ENCODE data around the gene MAP2K7. TPM values are rescaled to one million over a fixed set of nuclear protein-coding genes. Genes with fewer than 3 reads are reported as not detected.
A peak's percentile ranks its signal among the peaks of the same experiment; 100 is the strongest.

Gene MAP2K7
- total RNA-seq, 2 experiments from 2014 or later, result 36.8 to 37.0 TPM

DNA sequence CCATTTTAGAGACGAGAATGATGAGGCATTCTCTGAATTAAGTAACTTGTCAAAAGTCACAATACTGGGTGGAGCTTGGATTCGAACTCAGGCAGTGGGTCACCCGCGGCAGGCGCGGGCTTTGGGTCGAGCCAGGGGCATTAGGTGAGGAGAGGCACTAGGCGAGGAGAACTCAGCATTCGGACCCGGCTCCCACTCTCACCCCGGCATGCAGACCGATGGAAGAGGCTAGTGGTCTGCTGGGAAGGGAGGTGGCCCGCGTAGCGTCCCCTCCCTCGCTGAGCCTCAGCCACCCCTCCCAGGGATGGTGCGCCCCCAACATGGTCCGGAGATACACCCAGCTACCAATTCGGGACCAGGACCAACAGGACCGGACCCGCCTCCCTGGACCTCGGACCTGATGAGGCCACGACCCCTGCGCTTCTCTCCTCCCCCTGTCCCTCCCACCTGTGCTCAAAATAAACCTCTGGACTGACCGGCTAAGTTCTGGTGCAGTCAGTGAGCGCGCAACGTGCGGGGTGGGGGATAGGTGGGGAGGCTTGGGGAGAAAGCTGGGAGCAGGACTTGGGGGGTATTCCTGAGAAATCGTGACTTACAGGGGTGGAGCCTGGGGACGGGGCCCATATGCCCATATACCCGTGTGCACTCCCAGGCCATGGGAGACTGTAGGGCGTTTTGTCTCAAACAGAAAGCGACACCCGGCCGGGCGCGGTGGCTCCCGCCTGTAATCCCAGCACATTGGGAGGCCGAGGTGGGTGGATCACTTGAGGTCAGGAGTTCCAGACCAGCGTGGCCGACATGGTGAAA, 15.1 kb downstream of the MAP2K7 start:
- intact Hi-C loops (cut with micrococcal nuclease), result no loop called here
- Mint-ChIP-seq H3K9me3 (no peaks in the 10 kb centered on the region), H3K27ac (no peak overlapping the region), H3K27me3 (peaks cover 22% of the 10 kb centered on the region), H3K36me3 (ENCODE audit: low read depth) (no peaks in the 10 kb centered on the region), H3K4me1 (ENCODE audit: low read depth) (peaks cover 28% of the 10 kb centered on the region), H3K4me3 (peak overlapping the region; percentile 81)
- ATAC-seq (no peak), DNase-seq (no peak)
- TF ChIP-seq, protein P1, sequence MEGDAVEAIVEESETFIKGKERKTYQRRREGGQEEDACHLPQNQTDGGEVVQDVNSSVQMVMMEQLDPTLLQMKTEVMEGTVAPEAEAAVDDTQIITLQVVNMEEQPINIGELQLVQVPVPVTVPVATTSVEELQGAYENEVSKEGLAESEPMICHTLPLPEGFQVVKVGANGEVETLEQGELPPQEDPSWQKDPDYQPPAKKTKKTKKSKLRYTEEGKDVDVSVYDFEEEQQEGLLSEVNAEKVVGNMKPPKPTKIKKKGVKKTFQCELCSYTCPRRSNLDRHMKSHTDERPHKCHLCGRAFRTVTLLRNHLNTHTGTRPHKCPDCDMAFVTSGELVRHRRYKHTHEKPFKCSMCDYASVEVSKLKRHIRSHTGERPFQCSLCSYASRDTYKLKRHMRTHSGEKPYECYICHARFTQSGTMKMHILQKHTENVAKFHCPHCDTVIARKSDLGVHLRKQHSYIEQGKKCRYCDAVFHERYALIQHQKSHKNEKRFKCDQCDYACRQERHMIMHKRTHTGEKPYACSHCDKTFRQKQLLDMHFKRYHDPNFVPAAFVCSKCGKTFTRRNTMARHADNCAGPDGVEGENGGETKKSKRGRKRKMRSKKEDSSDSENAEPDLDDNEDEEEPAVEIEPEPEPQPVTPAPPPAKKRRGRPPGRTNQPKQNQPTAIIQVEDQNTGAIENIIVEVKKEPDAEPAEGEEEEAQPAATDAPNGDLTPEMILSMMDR (IDR thresholded peaks at IDR 0.05), result no peak
- ChIA-PET CTCF (interaction anchor here (1.2 to 4.5 kb wide), 8 partner anchors 10 to 61 kb away, joined by 3 to 31 read pairs (median 6); partner anchors contain the start of genes MAP2K7 and TIMM44), POLR2A (interaction anchor here (0.6 to 3.2 kb wide), 5 partner anchors 8 to 50 kb away, joined by 3 to 14 read pairs (median 12); partner anchors contain the start of genes CTXN1 and TIMM44)

DNA sequence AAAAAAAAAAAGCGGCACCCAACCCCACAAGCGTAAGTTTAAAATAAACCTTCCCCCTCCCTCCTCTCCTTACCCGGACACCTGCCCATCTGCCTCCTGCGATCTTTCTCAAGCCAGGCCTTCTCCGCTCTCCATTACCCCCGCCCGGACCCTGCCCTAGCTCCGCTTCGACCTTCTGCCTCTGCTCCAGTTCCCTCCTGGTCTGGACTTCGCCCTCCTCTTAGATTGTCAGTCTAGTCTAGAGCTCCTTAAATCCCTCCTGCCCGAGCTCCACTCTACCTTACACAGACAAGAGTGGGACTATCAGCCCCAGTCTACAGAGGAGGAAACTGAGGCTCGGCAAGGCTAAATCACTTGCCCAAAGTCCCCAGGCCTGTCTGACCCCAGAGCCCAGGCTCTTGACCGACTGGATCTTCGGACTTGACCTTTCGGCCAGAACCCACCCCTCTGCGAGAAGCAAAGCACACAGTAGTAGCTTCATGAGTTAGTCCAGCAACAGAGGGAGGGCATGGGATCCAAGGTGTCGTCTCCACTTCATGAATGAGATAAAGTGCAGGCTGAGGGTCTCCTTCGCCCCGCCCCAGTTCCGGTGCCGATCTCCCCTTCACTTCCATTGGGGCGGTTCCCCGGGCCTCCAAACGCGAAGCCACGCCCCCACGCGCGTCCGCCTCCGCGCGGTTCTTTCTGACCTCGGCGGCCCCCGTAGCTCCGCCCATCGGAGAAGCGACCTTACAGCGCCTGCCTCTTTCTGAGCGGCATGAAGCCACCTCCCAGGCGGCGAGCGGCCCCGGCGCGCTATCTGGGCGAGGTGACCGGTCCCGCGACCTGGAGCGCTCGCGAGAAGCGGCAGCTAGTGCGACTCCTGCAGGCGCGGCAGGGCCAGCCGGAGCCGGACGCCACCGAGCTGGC, 16.2 kb downstream of the MAP2K7 start, which contains the start of gene SNAPC2:
TSS of gene SNAPC2 (plus strand) at position 729 of the 909 bp plus-strand sequence. CDS start at position 758, 29 bp downstream.
- CTCF ChIA-PET, result interaction anchor here (1.1 to 4.5 kb wide), 8 partner anchors 11 to 352 kb away, joined by 3 to 31 read pairs (median 5); partner anchors contain the start of genes MAP2K7 and TIMM44
- TF ChIP-seq, protein P1 (IDR thresholded peaks at IDR 0.05), result no peak
- Mint-ChIP-seq H3K27me3 (peaks cover 22% of the 10 kb centered on the region), H3K27ac (peak within 1 kb of the TSS; percentile 89), H3K4me3 (peak within 1 kb of the TSS; percentile 81), H3K36me3 (ENCODE audit: low read depth) (no peaks in the 10 kb centered on the region), H3K9me3 (no peaks in the 10 kb centered on the region), H3K4me1 (ENCODE audit: low read depth) (peaks cover 28% of the 10 kb centered on the region)
- POLR2A ChIA-PET, result interaction anchor here (0.6 to 4.8 kb wide), 5 partner anchors 11 to 30 kb away, joined by 3 to 38 read pairs (median 7); partner anchors contain the start of genes MAP2K7 and TIMM44
- ATAC-seq, result peak; percentile 72
- DNase-seq, result peak; percentile 98
- intact Hi-C loops (cut with micrococcal nuclease), result loop anchor here (10.0 kb wide), 1 partner anchor 65 kb away; no protein-coding TSS in a partner anchor

- no peaks in the 10 kb centered on the region for H3K36me3 Mint-ChIP-seq (ENCODE audit: low read depth)
- H3K27me3 Mint-ChIP-seq, result peaks cover 18% of the 10 kb centered on the region
- H3K4me1 Mint-ChIP-seq (ENCODE audit: low read depth), result peaks cover 26% of the 10 kb centered on the region
- intact Hi-C loops (cut with micrococcal nuclease), result loop anchor here (10.0 kb wide), 1 partner anchor 66 kb away; no protein-coding TSS in a partner anchor
- TF ChIP-seq, protein P1 (IDR thresholded peaks at IDR 0.05), result no peak
- peak overlapping the region; percentile 89 for H3K27ac Mint-ChIP-seq
- H3K4me3 Mint-ChIP-seq, result peak overlapping the region; percentile 81
- peak; percentile 100 for DNase-seq
- H3K9me3 Mint-ChIP-seq, result no peaks in the 10 kb centered on the region
- ATAC-seq, result peak; percentile 77
- CTCF ChIA-PET, result interaction anchor here (1.1 to 4.5 kb wide), 8 partner anchors 10 to 353 kb away, joined by 3 to 31 read pairs (median 5); partner anchors contain the start of genes MAP2K7 and TIMM44
- POLR2A ChIA-PET, result interaction anchor here (0.6 to 4.8 kb wide), 8 partner anchors 11 to 431 kb away, joined by 3 to 38 read pairs (median 4); partner anchors contain the start of genes MAP2K7 and TIMM44
Observed at GRCh38 chr19:7920519-7921301, 17.0 kb downstream of the MAP2K7 start.

GRCh38 chr19:7921302-7921966, 17.8 kb downstream of the MAP2K7 start:
- peak overlapping the region; percentile 81 for H3K4me3 Mint-ChIP-seq
- peaks cover under 1% of the 10 kb centered on the region for H3K36me3 Mint-ChIP-seq (ENCODE audit: low read depth)
- H3K27me3 Mint-ChIP-seq, result peaks cover 14% of the 10 kb centered on the region
- H3K9me3 Mint-ChIP-seq, result no peaks in the 10 kb centered on the region
- CTCF ChIA-PET, result interaction anchor here (1.1 to 4.5 kb wide), 7 partner anchors 9 to 59 kb away, joined by 3 to 31 read pairs (median 6); partner anchors contain the start of genes MAP2K7 and TIMM44
- peak overlapping the region; percentile 89 for H3K27ac Mint-ChIP-seq
- no peak for ATAC-seq
- POLR2A ChIA-PET, result interaction anchor here (0.6 to 4.8 kb wide), 8 partner anchors 10 to 432 kb away, joined by 3 to 38 read pairs (median 4); partner anchors contain the start of genes MAP2K7 and TIMM44
- TF ChIP-seq, protein P1 (IDR thresholded peaks at IDR 0.05), result no peak
- intact Hi-C loops (cut with micrococcal nuclease), result loop anchor here (10.0 kb wide), 1 partner anchor 67 kb away; no protein-coding TSS in a partner anchor
- DNase-seq, result no peak
- peaks cover 26% of the 10 kb centered on the region for H3K4me1 Mint-ChIP-seq (ENCODE audit: low read depth)
